GM19372 (cell line): Measurements from ENCODE around the gene GAS2L1.

ENCODE experiments used
- ATAC-seq: cut with Tn5 transposase; IDR thresholded peaks from one replicate; pipeline ENCODE4 v1.9.1; 2021; ENCODE audit warnings: mild to moderate bottlenecking, low read depth, moderate library complexity; ENCODE audit not compliant: unreplicated experiment

GAS2L1 gene

GRCh38 chr22:29306175-29306834 is at the start of gene GAS2L1:
Gene GAS2L1, plus strand, starts transcription at chr22:29306650. Its CDS starts 1,456 bp downstream, at chr22:29308106.
- ATAC-seq: no peak

GRCh38 chr22:29257751-29258181 is 48.7 kb upstream of the GAS2L1 start:
- ATAC-seq: no peak

GRCh38 chr22:29258407-29259252 is 47.8 kb upstream of the GAS2L1 start:
- ATAC-seq: no peak

GRCh38 chr22:29259253-29259899 is 47.1 kb upstream of the GAS2L1 start:
- no peak for ATAC-seq

GRCh38 chr22:29260031-29260560 is 46.4 kb upstream of the GAS2L1 start:
- ATAC-seq: no peak

- ATAC-seq: no peak
These were observed 45.7 kb upstream of the GAS2L1 start for GRCh38 chr22:29260601-29261315.

- ATAC-seq: no peak
These were observed 42.6 kb upstream of the GAS2L1 start for GRCh38 chr22:29263791-29264276.

GRCh38 chr22:29265305-29265704 is 41.1 kb upstream of the GAS2L1 start:
- ATAC-seq: no peak

- ATAC-seq: no peak
These were observed 40.5 kb upstream of the GAS2L1 start for GRCh38 chr22:29265929-29266328.

- no peak for ATAC-seq
These were observed 39.6 kb upstream of the GAS2L1 start for GRCh38 chr22:29266564-29267461.

GRCh38 chr22:29267462-29267857 is 39.0 kb upstream of the GAS2L1 start:
- ATAC-seq: no peak

- ATAC-seq: peak; percentile 80
These were observed 38.5 kb upstream of the GAS2L1 start, which contains the start of the genes EWSR1 and RHBDD3 for GRCh38 chr22:29267858-29268510. Gene EWSR1, plus strand, starts transcription at chr22:29268268. Its CDS starts 69 bp downstream, at chr22:29268337. Gene RHBDD3, minus strand, starts transcription at chr22:29267981. Its CDS starts 2,355 bp downstream, at chr22:29265626.

- peak; percentile 10 for ATAC-seq
These were observed 37.8 kb upstream of the GAS2L1 start for GRCh38 chr22:29268511-29269229.

GRCh38 chr22:29269230-29269604 is 37.2 kb upstream of the GAS2L1 start:
- ATAC-seq: no peak

GRCh38 chr22:29269731-29270474 is 36.5 kb upstream of the GAS2L1 start:
- ATAC-seq: no peak

GRCh38 chr22:29270475-29271271 is 35.8 kb upstream of the GAS2L1 start:
- ATAC-seq: no peak
